GM19193 (cell line): ENCODE data around the gene ST8SIA6.

Source experiments
- POLR2A ChIP-seq: IDR thresholded peaks from 4 replicates; pipeline ENCODE4 v1.6.1; 2011; ENCODE audit not compliant: insufficient read depth, insufficient read length; ENCODE audit errors: extremely low read depth

The ST8SIA6 gene

DNA sequence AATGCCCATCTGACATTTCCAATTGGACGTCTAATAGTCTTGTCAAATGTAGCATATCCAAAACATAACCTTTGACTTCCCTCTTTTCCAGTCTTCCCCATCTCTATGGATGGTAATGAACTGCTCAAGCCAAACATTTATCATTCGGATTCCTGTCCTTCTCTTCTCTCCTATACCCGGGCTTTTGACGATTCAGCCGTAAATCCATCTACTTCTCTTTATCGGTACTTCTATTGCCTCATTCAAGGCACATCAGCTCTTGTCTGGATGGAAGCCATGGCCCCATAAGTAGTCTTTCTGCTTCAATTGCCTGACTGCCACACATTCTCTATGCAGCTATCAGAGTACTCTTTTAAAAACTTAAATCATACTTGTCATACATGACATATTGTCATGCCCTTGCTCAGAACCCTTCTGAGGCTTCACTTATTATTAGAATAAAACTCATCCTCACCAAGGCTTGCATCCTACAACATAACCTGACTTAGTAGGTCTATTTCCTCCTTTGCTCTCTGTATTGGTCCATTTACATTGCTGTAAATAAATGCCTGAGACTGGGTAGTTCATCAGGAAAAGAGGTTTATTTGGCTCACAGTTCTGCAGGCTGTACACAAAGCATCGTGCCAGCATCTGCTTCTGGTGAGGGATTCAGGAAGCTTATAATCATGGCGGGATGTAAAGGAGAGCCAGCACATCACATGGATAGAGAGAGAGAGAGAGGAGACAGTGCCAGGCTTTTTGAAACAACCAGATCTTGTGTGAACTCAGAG lies 37.8 kb downstream of the ST8SIA6 start:
- TF ChIP-seq POLR2A, result no peak

DNA sequence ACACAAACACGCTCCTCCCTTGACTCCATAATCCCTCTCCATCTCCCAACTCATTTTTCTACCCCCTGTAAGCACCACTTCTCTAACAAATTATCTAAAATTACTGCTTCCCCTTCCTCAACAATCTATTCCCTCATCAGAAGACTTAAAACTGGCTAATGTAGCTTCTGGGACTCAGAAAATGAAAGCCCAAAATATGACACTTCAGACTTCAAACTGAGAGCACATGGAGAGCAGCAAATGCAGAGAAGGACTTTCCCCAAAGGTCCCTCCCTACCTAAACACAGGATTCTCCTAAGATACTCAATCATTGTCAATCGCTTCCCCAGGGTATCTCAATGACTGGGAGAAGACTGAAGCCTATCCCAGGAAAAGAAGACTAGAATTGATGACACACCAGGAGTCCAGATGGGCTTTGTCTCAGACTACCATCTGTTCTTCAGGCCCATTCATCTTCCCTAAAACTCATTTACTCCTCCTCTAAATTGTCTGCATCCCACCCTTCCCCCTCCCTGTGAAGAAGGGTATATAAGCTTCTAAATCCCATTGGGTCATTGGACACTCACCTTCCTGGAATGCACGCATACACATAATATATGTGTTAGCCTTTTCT lies 39.2 kb downstream of the ST8SIA6 start:
- TF ChIP-seq POLR2A, result no peak

DNA sequence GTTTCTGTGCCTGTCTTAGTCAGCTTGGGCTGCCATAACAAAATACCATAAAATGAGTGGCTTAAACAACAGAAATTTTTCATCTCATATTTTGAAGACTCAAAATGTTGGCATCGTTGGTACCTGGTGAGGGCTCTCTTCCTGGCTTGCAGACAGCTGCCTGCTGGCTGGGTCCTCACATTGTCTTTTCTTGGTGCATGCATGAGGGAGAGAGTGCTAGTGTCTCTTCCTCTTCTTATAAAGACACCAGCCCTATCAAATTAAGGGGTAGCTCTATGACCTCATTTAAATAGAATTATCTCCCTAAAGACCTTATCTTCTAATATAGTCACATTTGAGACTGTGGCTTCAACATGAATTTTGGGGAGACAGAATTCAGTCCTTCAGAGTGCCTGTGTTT lies 39.9 kb downstream of the ST8SIA6 start:
- TF ChIP-seq POLR2A, result no peak

DNA sequence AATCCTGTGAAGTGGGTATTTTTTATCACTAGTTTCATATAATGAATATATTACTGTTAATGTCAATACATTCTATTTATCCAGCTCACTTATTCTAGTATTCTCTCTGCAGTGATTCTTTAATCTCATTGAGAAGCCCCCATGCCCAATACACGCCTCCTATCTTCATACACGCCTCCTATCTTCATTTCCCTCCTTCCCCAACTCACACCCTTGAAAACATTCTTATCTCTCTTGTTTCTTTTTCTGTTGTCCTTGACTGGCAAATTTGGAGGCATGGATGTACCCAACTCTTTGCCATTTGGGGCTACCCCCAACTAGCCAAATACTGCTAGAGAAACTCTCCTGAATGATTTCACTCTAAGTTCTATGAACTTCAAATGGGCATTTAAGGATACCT lies 40.5 kb downstream of the ST8SIA6 start:
- TF ChIP-seq POLR2A, result no peak

DNA sequence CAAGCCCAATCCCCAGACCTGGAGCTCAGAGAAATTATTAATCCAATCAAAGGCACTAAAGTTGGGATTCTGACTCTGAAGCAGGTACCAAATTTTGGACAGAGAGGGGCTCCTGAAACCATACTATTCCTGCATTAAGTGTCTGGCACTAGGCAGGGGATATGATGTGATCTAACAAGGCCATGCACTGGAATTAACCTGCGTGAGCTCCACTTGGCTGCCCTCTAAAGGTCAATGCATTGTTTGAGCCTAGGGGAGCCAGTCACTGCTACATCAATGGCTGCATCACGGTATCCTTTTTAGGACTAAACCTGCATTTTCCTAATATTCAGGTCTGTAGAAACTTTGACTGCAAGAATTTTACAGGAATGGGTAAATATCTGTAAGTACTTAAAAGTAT lies 42.1 kb downstream of the ST8SIA6 start:
- TF ChIP-seq POLR2A, result no peak

DNA sequence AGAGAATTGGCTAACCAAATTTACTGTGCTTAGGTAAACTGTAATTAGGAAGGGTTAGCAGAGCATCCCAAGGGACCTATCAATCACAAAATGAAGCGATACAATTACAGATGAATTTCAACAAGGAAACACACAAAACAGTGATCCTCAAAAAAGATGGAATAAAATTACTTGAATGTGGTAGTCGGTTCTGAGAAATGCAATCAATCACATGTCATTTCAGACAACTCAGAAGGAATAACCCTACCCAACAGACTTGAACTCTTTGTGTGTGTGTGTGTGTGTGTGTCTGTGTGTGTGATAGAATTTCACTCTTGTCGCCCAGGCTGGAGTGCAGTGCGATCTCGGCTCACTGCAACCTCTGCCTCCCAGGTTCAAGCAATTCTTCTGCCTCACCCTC lies 43.5 kb downstream of the ST8SIA6 start:
- TF ChIP-seq POLR2A, result no peak

DNA sequence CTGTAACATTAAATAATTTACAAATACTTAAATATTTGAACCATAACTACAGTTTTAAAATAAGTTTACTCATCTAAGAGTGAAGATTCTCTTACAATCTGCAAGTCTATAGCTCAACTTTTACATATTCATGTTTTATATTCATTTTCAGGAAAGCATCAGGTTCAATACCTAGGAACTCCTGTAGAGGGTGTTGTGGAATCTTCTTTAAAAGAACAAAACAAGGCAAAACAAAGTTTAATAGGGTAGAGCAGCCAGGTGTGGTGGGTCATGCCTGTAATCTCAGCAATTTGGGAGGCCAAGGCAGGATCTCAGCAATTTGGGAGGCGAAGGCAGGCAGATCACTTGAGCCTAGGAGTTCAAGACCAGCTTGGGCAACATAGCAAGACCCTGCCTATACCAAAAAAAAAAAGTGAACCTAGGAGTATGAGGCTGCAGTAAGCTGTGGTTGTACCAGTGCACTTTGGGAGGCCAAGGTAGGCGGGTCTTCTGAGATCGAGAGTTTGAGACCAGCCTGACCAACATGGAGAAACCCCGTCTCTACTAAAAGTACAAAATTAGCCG lies 45.1 kb downstream of the ST8SIA6 start:
- no peak for TF ChIP-seq POLR2A

DNA sequence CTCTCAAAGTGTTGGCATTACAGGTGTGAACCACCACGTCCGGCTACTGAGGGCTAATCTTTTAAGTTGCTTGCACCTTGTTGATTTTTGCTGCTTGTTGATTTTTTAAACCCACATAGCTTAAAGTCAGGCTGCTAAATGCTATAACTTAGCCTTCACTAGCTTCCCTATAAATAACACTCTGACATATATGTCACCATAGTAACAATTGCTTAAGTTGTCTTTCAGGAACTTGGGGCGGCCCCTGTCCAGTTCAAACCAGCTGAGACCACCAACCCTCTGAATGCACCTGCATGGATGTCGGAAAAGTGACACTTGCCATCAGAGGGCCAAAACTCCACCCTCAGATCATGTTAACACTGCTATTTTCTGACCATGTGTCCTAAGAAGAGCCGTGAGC lies 47.3 kb downstream of the ST8SIA6 start:
- TF ChIP-seq POLR2A, result no peak

DNA sequence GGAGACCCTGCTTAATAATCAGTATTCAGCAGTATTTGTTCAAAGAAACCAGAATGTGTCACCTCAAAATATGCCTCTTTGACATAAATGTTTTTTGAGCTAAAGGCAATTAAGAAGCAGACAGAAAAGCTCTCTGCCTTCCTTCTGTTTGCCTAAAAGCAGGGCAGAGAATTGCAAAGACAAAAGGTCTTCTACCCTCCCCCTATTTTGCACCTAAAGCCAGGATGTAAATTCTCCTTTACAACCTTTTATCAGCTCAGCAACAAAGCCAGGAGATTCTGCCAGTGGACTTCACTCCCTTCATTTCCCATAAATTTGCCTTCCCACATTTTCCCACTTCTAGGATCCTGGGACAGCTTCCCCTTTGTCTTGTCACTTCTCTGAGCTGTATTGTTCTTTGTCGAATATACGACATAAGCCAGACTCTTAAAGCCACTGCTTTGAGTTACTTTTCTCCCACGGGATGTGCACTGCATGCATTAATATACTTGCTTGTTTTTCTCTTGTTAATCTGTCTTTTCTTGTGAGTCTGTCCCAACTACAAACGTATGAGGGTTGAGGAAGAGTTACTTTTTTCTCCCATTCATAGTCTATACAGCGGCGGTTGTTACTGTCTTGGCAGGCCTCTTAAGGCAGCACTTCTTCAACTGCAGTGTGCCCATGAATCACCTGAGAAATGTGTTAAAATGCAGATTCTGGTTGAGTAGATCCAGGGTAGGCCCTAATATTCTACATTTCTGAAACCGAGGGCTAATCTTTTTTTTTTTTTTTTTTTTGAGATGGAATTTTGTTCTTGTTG lies 48.2 kb downstream of the ST8SIA6 start:
- no peak for TF ChIP-seq POLR2A

DNA sequence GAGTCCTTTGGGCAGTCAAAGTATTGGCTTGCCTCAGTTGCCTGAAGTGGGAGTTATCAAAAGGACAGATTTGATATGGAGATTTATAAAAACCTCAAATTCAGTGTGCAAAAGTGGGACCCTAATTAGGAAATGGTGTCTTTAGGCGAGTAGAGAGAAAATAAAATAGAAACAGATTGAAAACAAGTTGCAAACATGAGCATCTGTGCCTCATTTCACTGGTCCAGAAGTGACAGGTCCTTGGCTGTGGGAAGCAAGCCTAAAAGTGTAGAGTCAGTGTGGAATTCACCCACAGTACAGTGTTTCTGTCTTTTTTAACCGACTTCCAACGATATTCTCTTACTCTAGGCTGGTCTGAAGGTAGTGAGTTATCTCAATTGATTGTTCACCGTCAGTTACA lies 51.2 kb downstream of the ST8SIA6 start:
- TF ChIP-seq POLR2A, result no peak

DNA sequence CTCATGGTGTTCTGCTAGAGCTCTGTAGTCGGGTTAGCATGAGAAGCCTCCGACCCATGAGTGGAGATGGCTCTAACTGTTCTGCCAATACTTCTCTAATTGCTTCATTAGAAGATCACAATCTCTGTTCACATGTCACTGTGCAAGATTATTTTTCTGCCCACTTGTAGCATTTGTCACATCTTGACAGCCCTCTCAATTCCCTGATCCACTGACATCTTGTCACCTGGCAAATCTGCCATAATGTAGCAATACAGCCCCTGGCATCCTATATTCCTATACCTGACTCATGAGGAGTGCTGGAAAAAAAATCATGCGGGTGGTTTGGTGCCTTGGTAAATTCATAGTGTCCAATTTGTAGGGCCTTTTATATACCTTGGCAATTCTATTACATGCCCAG lies 58.4 kb downstream of the ST8SIA6 start:
- TF ChIP-seq POLR2A, result no peak

DNA sequence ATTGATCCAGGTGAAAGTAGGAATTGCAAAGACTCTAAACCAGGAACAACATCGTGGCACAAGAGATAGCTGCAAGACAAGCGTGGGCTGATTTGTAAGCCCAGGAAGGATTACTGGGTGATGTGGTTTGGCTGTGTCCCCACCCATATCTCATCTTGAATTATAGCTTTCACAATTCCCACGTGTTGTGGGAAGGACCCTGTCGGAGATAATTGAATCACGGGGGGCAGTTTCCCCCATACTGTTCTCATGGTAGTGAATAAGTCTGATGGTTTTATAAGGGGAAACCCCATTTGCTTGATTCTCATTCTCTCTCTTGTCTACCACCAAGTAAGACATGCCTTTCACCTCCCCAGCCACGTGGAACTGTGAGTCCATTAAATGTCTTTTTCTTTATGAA lies 59.5 kb downstream of the ST8SIA6 start:
- no peak for TF ChIP-seq POLR2A

DNA sequence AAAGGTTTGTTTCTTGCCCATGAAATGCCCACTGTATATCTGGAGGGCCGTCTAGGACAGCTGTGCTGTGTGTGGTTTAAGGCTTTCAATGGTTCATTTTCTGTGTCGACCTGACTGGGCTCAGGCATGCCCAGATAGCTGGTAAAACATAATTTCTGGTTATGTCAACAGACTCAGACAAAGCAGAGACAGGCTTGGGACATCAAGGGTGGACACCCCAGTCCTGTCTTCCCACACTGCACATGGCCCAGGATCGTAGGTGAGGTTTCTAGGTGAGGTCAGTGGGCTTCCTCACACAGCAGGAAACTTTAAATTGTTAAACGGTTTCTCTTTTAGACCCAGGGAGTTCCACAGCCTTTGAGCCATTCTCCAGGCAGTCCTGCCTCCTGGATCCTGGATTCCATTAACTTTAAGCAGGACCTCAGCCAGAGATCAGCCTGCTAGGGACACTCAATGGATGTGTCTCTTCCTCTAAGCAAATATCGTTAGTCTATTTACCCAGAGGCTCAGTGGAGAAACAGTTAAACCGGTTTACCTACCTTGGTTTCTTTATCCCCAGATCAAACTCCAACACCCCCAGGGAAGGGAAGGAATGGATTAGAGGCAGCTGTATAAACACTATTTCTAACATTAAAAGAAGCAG lies 66.4 kb downstream of the ST8SIA6 start:
- no peak for TF ChIP-seq POLR2A

DNA sequence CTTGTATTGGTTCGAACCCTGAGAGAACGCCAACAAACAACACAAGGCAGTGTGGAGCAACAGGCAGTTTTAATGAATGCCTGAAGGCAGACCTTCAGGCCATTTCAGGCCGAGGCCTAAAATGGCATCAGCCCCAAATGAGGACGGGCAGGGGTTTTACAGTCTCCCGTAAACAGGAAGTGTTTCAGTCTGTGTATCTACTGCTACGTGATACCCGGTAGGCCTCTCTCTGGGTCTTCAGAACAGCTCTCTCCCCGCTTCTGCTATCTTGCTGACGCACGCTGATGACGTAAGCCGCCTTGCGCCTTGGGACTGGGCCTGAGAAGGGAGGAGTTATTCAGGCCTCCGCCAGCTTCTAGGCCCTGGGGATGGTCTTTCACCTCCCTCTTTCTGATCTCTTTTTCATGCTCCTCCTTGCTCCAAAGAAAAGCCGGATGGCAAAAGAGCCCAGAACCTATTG lies 67.7 kb downstream of the ST8SIA6 start:
- no peak for TF ChIP-seq POLR2A

DNA sequence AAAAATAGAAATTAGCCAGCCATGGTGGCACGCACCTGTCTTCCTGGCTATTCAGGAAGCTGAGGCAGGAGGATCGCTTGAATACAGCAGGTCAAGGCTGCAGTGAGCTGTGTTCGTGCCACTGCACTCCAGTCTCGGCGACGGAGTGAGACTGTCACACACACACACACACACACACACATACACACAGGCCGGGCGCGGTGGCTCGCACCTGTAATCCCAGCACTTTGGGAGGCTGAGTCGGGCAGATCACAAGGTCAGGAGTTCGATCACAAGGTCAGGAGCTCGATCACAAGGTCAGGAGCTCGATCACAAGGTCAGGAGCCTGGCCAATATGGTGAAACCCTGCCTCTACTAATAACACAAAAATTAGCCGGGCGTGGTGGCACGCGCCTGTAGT lies 68.4 kb downstream of the ST8SIA6 start:
- no peak for TF ChIP-seq POLR2A
